ENCODE results near the gene PEPD. TPM values are rescaled to one million over a fixed set of nuclear protein-coding genes. Genes with fewer than 3 reads are reported as not detected.

Gene PEPD
- total and polyA plus RNA-seq, 2 donors (not counting 3 experiments of a cell fraction or from before 2014, with no cell fraction given), result 73.7 to 126 TPM

- Histone ChIP-seq H3K4me3 (replicated peaks in 1 of 3; ENCODE audit: insufficient read depth in 1 of 3, low read depth in 1 of 3, low read length in 3 of 3) (no peak overlapping the region), H2AFZ (ENCODE audit: low read depth, low read length) (no peak overlapping the region), H3K9me3 (replicated peaks; ENCODE audit: control insufficient read depth, insufficient read depth, low read length) (no peaks in the 10 kb centered on the region), H3K27ac (ENCODE audit: insufficient read depth, low read depth, low read length) (no peak overlapping the region), H3K27me3 (ENCODE audit: control insufficient read depth in 2 of 2, insufficient read depth in 2 of 2, low read length in 2 of 2) (no peaks in the 10 kb centered on the region), H3K4me2 (ENCODE audit: insufficient read depth, low read length) (no peak overlapping the region), H3K9ac (replicated peaks; ENCODE audit: extremely low read depth, insufficient read depth, low read length) (no peak overlapping the region), H4K20me1 (replicated peaks; ENCODE audit: control insufficient read depth, extremely low read depth, insufficient read depth, low read length) (no peaks in the 10 kb centered on the region), H3K36me3 (ENCODE audit: control insufficient read depth in 2 of 2, extremely low read depth in 1 of 2, insufficient read depth in 2 of 2, low read length in 2 of 2) (no peaks in the 10 kb centered on the region), H3K9me1 (replicated peaks; ENCODE audit: control insufficient read depth, extremely low read depth, insufficient read depth, low read length) (no peaks in the 10 kb centered on the region), H3K4me1 (ENCODE audit: control insufficient read depth, extremely low read depth, insufficient read depth, low read length) (no peaks in the 10 kb centered on the region), H3K79me2 (ENCODE audit: control insufficient read depth, insufficient read depth, low read length) (no peaks in the 10 kb centered on the region)
- FAIRE-seq, result no peak
- no peak for DNase-seq (ENCODE audit: low read depth, low spot score)
- TF ChIP-seq JUN (IDR thresholded peaks at IDR 0.05; ENCODE audit: borderline replicate concordance, insufficient read depth, insufficient read length, low read depth) (no peak), MYC (IDR thresholded peaks at IDR 0.05; ENCODE audit: low read depth, low read length) (no peak), POLR2A (IDR thresholded peaks at IDR 0.05; ENCODE audit: low read depth, low read length) (no peak), POLR2AphosphoS5 (IDR thresholded peaks at IDR 0.05; ENCODE audit: insufficient read depth, low read depth, low read length) (no peak), GATA2 (IDR thresholded peaks at IDR 0.05; ENCODE audit: insufficient read depth, insufficient read length, low read depth, low read length) (no peak), EZH2 (IDR thresholded peaks at IDR 0.05; ENCODE audit: borderline replicate concordance, low read depth, low read length, severe bottlenecking) (no peak)
- dilution Hi-C loops (cut with MboI; ENCODE audit: extremely low pct_ligation_motif_present, low sequenced_read_pairs), result no loop called here
- intact Hi-C loops (cut with micrococcal nuclease), result no loop called here
- ChIA-PET POLR2A (no interaction called here), CTCF (interaction anchor here (0.9 kb wide), 2 partner anchors 100 kb away, joined by 3 read pairs; no protein-coding TSS in a partner anchor)
- BruUV-seq (replicated peaks), result no TSS peak
These were observed 9.3 kb upstream of the PEPD start for GRCh38 chr19:33530842-33531241.

GRCh38 chr19:33530296-33530695 is 8.7 kb upstream of the PEPD start:
- Histone ChIP-seq H3K27me3 (ENCODE audit: control insufficient read depth in 2 of 2, insufficient read depth in 2 of 2, low read length in 2 of 2) (no peaks in the 10 kb centered on the region), H3K9me3 (replicated peaks; ENCODE audit: control insufficient read depth, insufficient read depth, low read length) (no peaks in the 10 kb centered on the region), H3K4me2 (ENCODE audit: insufficient read depth, low read length) (no peak overlapping the region), H3K4me1 (ENCODE audit: control insufficient read depth, extremely low read depth, insufficient read depth, low read length) (no peaks in the 10 kb centered on the region), H3K9me1 (replicated peaks; ENCODE audit: control insufficient read depth, extremely low read depth, insufficient read depth, low read length) (no peaks in the 10 kb centered on the region), H3K79me2 (ENCODE audit: control insufficient read depth, insufficient read depth, low read length) (no peaks in the 10 kb centered on the region), H3K4me3 (replicated peaks in 1 of 3; ENCODE audit: insufficient read depth in 1 of 3, low read depth in 1 of 3, low read length in 3 of 3) (no peak overlapping the region), H3K36me3 (ENCODE audit: control insufficient read depth in 2 of 2, extremely low read depth in 1 of 2, insufficient read depth in 2 of 2, low read length in 2 of 2) (no peaks in the 10 kb centered on the region), H4K20me1 (replicated peaks; ENCODE audit: control insufficient read depth, extremely low read depth, insufficient read depth, low read length) (no peaks in the 10 kb centered on the region), H3K9ac (replicated peaks; ENCODE audit: extremely low read depth, insufficient read depth, low read length) (no peak overlapping the region), H3K27ac (ENCODE audit: insufficient read depth, low read depth, low read length) (no peak overlapping the region), H2AFZ (ENCODE audit: low read depth, low read length) (no peak overlapping the region)
- no peak for TF ChIP-seq JUN (IDR thresholded peaks at IDR 0.05; ENCODE audit: borderline replicate concordance, insufficient read depth, insufficient read length, low read depth)
- TF ChIP-seq MAX (IDR thresholded peaks at IDR 0.05; ENCODE audit: insufficient read depth, insufficient read length), result no peak
- no peak for TF ChIP-seq FOS (IDR thresholded peaks at IDR 0.05; ENCODE audit: borderline replicate concordance, insufficient read depth, low read length)
- no peak for TF ChIP-seq POLR2A (IDR thresholded peaks at IDR 0.05; ENCODE audit: low read depth, low read length)
- no peak for TF ChIP-seq CTCF (IDR thresholded peaks at IDR 0.05; ENCODE audit: extremely low read depth in 1 of 2, insufficient read depth in 1 of 2, low read depth in 1 of 2, low read length in 2 of 2)
- CTCF ChIA-PET, result interaction anchor here (0.9 kb wide), 1 partner anchor 100 kb away, joined by 3 read pairs; no protein-coding TSS in a partner anchor
- intact Hi-C loops (cut with micrococcal nuclease), result no loop called here
- BruUV-seq (replicated peaks), result no TSS peak
- POLR2A ChIA-PET, result no interaction called here
- FAIRE-seq (no peak), DNase-seq (ENCODE audit: low read depth, low spot score) (no peak)
- dilution Hi-C loops (cut with MboI; ENCODE audit: extremely low pct_ligation_motif_present, low sequenced_read_pairs), result no loop called here
